Keratinocyte (primary cell): ENCODE results near the gene VSTM1. TPM values are rescaled to one million over a fixed set of nuclear protein-coding genes. Genes with fewer than 3 reads are reported as not detected.
"Not testable (repeated sequence)": the region's sequence is repeated elsewhere in the genome, so short reads cannot be mapped to it uniquely, and the experiment has no call there.

Experiments
- DNase-seq: peaks from one replicate; pipeline ENCODE4 v3.0.0-alpha.2; 2011; ENCODE audit warnings: low read depth, missing footprints, low spot score
- FAIRE-seq: peaks from 2 replicates; lab custom pipeline; 2011; peaks lifted over from hg19 to GRCh38; lab: Jason Lieb, UNC
- H2AFZ ChIP-seq: 2 replicates; pipeline ENCODE4 v1.6.0; 2012; ENCODE audit warnings: low read length, control low read depth, inconsistent platforms; ENCODE audit not compliant: control insufficient read depth
- H3K27ac ChIP-seq: 2 replicates; pipeline ENCODE4 v1.5.1; 2011; ENCODE audit warnings: low read length; ENCODE audit not compliant: control insufficient read depth, insufficient read depth
- H3K27me3 ChIP-seq: 3 replicates; pipeline ENCODE4 v1.6.0; 2011; ENCODE audit warnings: low read length; ENCODE audit not compliant: control insufficient read depth, insufficient read depth; ENCODE audit errors: extremely low read depth
- H3K36me3 ChIP-seq, 2 experiments: 2 replicates in 1 of 2; 3 replicates in 1 of 2; pipeline ENCODE4 v1.5.1; 2011; ENCODE audit warnings: low read length in 2 of 2, mild to moderate bottlenecking in 1 of 2; ENCODE audit not compliant: control insufficient read depth in 2 of 2, insufficient read depth in 2 of 2; ENCODE audit errors: extremely low read depth in 1 of 2
- H3K4me1 ChIP-seq: 3 replicates; pipeline ENCODE4 v1.5.1; 2011; ENCODE audit warnings: low read length; ENCODE audit not compliant: control insufficient read depth, insufficient read depth; ENCODE audit errors: extremely low read depth
- H3K4me2 ChIP-seq: 3 replicates; pipeline ENCODE4 v1.6.0; 2011; ENCODE audit warnings: low read depth, low read length; ENCODE audit not compliant: control insufficient read depth, insufficient read depth; ENCODE audit errors: extremely low read depth
- H3K4me3 ChIP-seq, 3 experiments: fragments of 200-600 bp in 1 of 3; sonication (generic) in 1 of 3; 2 replicates in 2 of 3; 3 replicates in 1 of 3; pipeline ENCODE4 v1.5.1; 2011 to 2016; ENCODE audit warnings: low read length in 3 of 3, mild to moderate bottlenecking in 3 of 3, control low read depth in 2 of 3, inconsistent platforms in 1 of 3, low read depth in 1 of 3, mixed read lengths in 1 of 3, mixed run types in 1 of 3, moderate library complexity in 1 of 3; ENCODE audit not compliant: control insufficient read depth in 2 of 3, insufficient read depth in 2 of 3; ENCODE audit errors: extremely low read depth in 1 of 3
- H3K79me2 ChIP-seq: 2 replicates; pipeline ENCODE4 v1.6.0; 2012; ENCODE audit warnings: low read length; ENCODE audit not compliant: control insufficient read depth, insufficient read depth
- H3K9ac ChIP-seq: 3 replicates; pipeline ENCODE4 v1.6.0; 2011; ENCODE audit warnings: low read length; ENCODE audit not compliant: control insufficient read depth, insufficient read depth; ENCODE audit errors: extremely low read depth
- H3K9me1 ChIP-seq: 3 replicates; pipeline ENCODE4 v1.6.0; 2011; ENCODE audit warnings: low read length; ENCODE audit not compliant: control insufficient read depth, insufficient read depth; ENCODE audit errors: extremely low read depth
- H3K9me3 ChIP-seq: 2 replicates; pipeline ENCODE4 v1.5.1; 2012; ENCODE audit warnings: low read depth, low read length; ENCODE audit not compliant: control insufficient read depth
- H4K20me1 ChIP-seq: 3 replicates; pipeline ENCODE4 v1.6.0; 2011; ENCODE audit warnings: low read length; ENCODE audit not compliant: control insufficient read depth, insufficient read depth; ENCODE audit errors: extremely low read depth
- CTCF ChIP-seq, 3 experiments: IDR thresholded peaks in 1 of 3; conservative IDR thresholded peaks in 1 of 3; optimal IDR thresholded peaks in 1 of 3; 2 replicates in 2 of 3; 3 replicates in 1 of 3; pipeline versions ENCODE3 to v1.5.1; 2011; ENCODE audit warnings: low read length in 3 of 3, mild to moderate bottlenecking in 3 of 3, moderate library complexity in 2 of 3, control low read depth in 1 of 3, inconsistent platforms in 1 of 3; ENCODE audit not compliant: insufficient read depth in 2 of 3; ENCODE audit errors: extremely low read depth in 1 of 3
- dilution Hi-C: fragments of 300-500 bp; cut with MboI; formaldehyde crosslinking; loops from one replicate; pipeline ENCODE4 v1.7.0; 2020; ENCODE audit warnings: low sequenced_read_pairs; ENCODE audit not compliant: extremely low pct_ligation_motif_present
- polyA plus RNA-seq, 5 experiments: library from polyadenylated mRNA; depleted of rRNA in 3 of 5; stranded (reverse) in 3 of 5; stranded (forward) in 1 of 5; unstranded in 1 of 5; fragments of >200 nt; gene quantifications; 1 replicate in 1 of 5; 2 replicates in 3 of 5; 3 replicates in 1 of 5; pipeline versions ENCODE4 v1.2.1 to v1.2.3, GENCODE V29; 2011 to 2012; ENCODE audit warnings: missing spikeins in 2 of 5, low read depth in 1 of 5, low replicate concordance in 1 of 5

VSTM1 gene
- polyA plus RNA-seq, 1 donor (not counting 4 experiments of a cell fraction or from before 2014, with no cell fraction given), result not detected

- dilution Hi-C loops, result loop anchor here (25.0 kb wide), 1 partner anchor 103 kb away; no protein-coding TSS in a partner anchor
- no peak overlapping the region for H3K27ac ChIP-seq
- DNase-seq, result no peak
- no peaks in the 10 kb centered on the region for H3K36me3 ChIP-seq
- TF ChIP-seq CTCF (optimal IDR thresholded peaks at IDR 0.05 in 1 of 3, IDR thresholded peaks at IDR 0.05 in 1 of 3, conservative IDR thresholded peaks at IDR 0.05 in 1 of 3; ENCODE audit: extremely low read depth in 1 of 3, insufficient read depth in 2 of 3, low read length in 3 of 3), result no peak
- no peaks in the 10 kb centered on the region for H3K9me3 ChIP-seq
- H4K20me1 ChIP-seq, result no peaks in the 10 kb centered on the region
- no peak overlapping the region for H3K9ac ChIP-seq
- H3K4me3 ChIP-seq, result no peak overlapping the region
- FAIRE-seq, result no peak
- no peaks in the 10 kb centered on the region for H3K27me3 ChIP-seq
- peaks cover 5% of the 10 kb centered on the region for H3K4me1 ChIP-seq
- no peak overlapping the region for H3K4me2 ChIP-seq
- H3K9me1 ChIP-seq, result no peaks in the 10 kb centered on the region
- no peaks in the 10 kb centered on the region for H3K79me2 ChIP-seq
- H2AFZ ChIP-seq, result no peak overlapping the region
Observed at GRCh38 chr19:54040003-54040402, 23.7 kb downstream of the VSTM1 start.

DNA sequence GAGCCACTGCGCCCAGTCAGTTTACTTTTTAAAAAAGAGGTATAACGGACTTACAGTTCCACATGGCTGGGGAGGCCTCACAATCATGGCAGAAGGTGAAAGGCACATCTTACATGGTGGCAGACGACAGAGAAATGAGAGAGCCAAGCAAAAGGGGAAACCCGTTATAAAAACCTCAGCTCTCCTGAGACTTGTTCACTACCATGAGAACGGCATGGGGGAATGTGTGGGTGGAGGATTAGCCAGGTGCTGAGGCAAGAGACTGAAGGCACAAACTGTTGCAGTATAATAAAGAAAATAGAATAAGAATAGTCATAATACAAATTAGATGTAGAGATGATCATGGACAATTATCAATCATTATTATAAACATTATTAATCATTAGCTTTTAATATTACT, 27.2 kb downstream of the VSTM1 start:
- dilution Hi-C loops, result loop anchor here (25.0 kb wide), 1 partner anchor 99 kb away; no protein-coding TSS in a partner anchor
- not testable (repeated sequence) for H3K79me2 ChIP-seq, H3K4me1 ChIP-seq, H3K4me2 ChIP-seq, DNase-seq, H3K27me3 ChIP-seq, H3K36me3 ChIP-seq, H2AFZ ChIP-seq, H4K20me1 ChIP-seq, H3K9me3 ChIP-seq, H3K9me1 ChIP-seq, FAIRE-seq, H3K27ac ChIP-seq, H3K4me3 ChIP-seq, H3K9ac ChIP-seq
